Measurements from ENCODE around the gene GUCA2A.

The GUCA2A gene

DNA sequence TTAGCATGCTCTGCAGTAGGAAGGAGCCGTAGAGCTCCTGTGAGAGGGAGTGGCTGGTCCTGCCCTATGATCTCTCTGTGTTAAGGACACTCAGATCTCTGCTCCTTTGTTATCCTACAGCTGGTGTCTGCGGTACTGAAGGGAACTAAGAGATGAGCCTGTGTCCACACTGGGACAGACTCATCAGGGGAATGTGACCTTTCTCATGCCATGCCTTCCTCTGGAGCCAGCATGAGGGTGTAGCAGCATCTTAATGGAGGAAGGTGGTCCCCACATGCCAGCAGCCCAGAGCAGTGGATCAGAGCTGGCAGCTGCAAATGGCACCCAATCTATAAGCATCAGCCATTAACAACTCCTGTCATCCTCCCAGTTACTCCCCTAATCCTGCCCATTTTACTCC is 36.0 kb downstream of the GUCA2A start:
- DNase-seq (ENCODE audit: low read depth in 2 of 2): no peak
- TF ChIP-seq, protein P1, sequence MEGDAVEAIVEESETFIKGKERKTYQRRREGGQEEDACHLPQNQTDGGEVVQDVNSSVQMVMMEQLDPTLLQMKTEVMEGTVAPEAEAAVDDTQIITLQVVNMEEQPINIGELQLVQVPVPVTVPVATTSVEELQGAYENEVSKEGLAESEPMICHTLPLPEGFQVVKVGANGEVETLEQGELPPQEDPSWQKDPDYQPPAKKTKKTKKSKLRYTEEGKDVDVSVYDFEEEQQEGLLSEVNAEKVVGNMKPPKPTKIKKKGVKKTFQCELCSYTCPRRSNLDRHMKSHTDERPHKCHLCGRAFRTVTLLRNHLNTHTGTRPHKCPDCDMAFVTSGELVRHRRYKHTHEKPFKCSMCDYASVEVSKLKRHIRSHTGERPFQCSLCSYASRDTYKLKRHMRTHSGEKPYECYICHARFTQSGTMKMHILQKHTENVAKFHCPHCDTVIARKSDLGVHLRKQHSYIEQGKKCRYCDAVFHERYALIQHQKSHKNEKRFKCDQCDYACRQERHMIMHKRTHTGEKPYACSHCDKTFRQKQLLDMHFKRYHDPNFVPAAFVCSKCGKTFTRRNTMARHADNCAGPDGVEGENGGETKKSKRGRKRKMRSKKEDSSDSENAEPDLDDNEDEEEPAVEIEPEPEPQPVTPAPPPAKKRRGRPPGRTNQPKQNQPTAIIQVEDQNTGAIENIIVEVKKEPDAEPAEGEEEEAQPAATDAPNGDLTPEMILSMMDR (IDR thresholded peaks at IDR 0.05; ENCODE audit: low read depth, low read length): no peak
- H3K4me3 ChIP-seq (replicated peaks in 1 of 2; ENCODE audit: low read depth in 2 of 2, low read length in 2 of 2): no peak overlapping the region

DNA sequence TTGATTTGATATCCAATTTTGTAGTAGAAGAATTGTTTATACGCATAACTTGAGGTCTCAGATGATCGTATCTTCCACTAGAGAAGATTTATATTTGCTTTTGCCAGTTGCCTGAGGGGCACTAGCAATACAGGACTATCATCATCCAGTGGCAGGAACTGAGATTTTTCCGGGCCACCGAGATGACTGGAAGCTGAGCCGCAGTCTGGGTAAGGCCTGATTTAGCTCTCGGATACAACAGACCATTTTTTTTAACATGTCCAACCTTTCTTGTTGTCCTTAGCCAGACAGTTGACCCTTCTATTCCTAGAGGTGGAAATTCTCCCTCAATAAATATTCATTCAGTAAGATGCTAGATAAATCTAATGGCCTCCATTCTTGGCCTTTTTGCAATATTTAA is 36.8 kb downstream of the GUCA2A start:
- no peak overlapping the region for H3K4me3 ChIP-seq (replicated peaks in 1 of 2; ENCODE audit: low read depth in 2 of 2, low read length in 2 of 2)
- TF ChIP-seq, protein P1 (IDR thresholded peaks at IDR 0.05; ENCODE audit: low read depth, low read length): no peak
- no peak for DNase-seq (ENCODE audit: low read depth in 2 of 2)

DNA sequence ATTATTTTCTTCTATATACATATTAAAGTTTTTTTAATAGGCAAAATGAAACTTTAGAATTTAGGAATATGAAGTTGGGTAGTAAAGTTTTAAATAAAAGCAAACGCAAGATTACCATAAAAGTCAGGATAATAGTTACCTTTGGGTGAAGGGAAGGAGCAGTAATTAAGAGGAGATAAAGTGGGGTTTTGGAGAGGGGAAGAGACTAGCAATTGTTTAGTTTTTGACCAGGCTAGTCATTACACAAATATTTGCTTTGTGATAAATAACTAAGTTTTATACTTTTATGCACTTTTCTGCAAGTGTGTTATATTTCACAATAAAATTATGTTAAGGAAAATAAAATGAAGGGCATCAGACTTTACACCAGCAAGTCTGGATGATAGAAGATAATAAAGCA is 39.0 kb downstream of the GUCA2A start:
- TF ChIP-seq, protein P1 (IDR thresholded peaks at IDR 0.05; ENCODE audit: low read depth, low read length): no peak
- DNase-seq (ENCODE audit: low read depth in 2 of 2): no peak
- H3K4me3 ChIP-seq (replicated peaks in 1 of 2; ENCODE audit: low read depth in 2 of 2, low read length in 2 of 2): no peak overlapping the region

DNA sequence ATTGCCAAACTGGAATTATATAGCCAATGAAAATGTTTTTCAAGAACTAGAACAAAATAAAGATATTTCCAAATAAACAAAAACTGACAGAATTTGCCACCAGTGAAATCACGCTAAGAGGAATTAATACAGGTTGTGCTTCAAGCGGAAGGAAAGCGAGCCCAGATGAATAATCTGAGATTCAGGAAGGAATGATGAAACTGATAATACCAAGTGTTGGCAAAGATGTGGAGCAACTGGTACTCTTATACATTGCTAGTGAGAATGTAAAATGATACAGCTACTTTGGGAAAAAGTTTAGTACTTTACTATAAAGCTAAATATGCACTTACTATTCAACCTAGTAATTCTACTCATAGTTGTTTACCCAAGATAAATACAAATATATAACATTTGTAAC is 42.1 kb downstream of the GUCA2A start:
- DNase-seq (ENCODE audit: low read depth in 2 of 2): no peak
- TF ChIP-seq, protein P1 (IDR thresholded peaks at IDR 0.05; ENCODE audit: low read depth, low read length): no peak
- H3K4me3 ChIP-seq (replicated peaks in 1 of 2; ENCODE audit: low read depth in 2 of 2, low read length in 2 of 2): no peak overlapping the region

DNA sequence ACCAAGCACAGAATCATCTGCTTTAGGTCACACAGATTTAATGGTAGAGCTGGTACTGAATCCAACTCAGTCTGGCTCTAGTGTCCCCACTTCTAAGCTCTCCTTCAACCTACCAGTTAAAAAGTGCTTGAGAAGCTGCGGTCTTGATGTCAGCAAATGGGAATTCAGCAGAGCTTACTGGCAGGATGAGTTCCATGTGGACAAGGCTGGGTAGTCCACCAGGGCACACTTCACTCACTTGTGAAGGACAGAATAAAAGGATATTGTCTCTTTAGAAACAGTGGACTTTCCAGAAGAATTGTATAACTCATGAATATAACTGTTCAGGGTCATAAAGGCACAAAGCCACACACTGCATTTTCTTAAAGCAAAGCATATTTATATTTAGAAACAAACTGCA is 46.4 kb downstream of the GUCA2A start:
- TF ChIP-seq, protein P1 (IDR thresholded peaks at IDR 0.05; ENCODE audit: low read depth, low read length): no peak
- DNase-seq (ENCODE audit: low read depth in 2 of 2): no peak
- no peak overlapping the region for H3K4me3 ChIP-seq (replicated peaks in 1 of 2; ENCODE audit: low read depth in 2 of 2, low read length in 2 of 2)

DNA sequence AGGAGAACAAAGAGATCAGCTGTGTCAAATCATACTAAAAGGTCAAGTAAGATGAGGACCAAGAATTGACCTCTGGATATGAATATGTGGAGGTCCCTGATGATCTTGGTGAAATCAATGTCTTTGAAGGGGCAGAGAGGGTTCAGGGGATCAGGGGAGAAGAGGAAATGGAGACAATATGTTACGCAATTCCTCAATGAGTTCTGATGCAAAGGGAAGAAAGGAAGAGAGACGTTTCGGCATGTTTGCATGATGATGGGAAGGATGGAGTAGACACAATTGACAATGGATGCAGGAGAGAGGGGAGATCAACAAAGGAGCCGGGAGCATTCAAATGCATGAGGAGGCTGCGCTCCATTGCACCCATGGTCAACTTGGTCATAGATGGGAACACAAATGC is 47.3 kb downstream of the GUCA2A start:
- DNase-seq (ENCODE audit: low read depth in 2 of 2): no peak
- TF ChIP-seq, protein P1 (IDR thresholded peaks at IDR 0.05; ENCODE audit: low read depth, low read length): no peak
- H3K4me3 ChIP-seq (replicated peaks in 1 of 2; ENCODE audit: low read depth in 2 of 2, low read length in 2 of 2): no peak overlapping the region

DNA sequence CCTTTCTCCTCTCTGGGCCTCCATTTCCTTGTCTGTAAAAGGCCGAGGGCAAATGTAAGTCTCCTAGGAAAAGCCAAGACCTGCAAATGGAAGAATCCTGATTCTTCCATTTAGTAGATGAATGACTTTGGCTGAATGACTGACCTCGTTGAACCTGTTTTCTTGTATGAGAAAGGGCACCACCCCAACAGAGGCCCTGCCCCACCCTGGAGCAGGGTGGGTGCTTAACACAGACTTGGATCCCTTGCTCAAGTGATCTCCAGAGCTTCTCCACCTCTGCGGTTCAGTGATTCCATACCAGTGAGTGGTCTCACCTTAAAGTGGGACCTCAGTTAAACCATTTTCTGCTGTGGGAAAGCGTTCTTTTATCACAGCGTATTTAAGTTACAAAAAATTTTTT is 50.3 kb downstream of the GUCA2A start:
- TF ChIP-seq, protein P1 (IDR thresholded peaks at IDR 0.05; ENCODE audit: low read depth, low read length): no peak
- no peak for DNase-seq (ENCODE audit: low read depth in 2 of 2)

More for the DNA sequence above, 50.3 kb downstream of the GUCA2A start:
- H3K4me3 ChIP-seq (replicated peaks in 1 of 2; ENCODE audit: low read depth in 2 of 2, low read length in 2 of 2): no peak overlapping the region

Data from cardiac fibroblast (primary cell).